H1 (cell line): Measurements from ENCODE around the gene UPK1B. TPM values are rescaled to one million over a fixed set of nuclear protein-coding genes. Genes with fewer than 3 reads are reported as not detected.

Experiments used
- EP300 ChIP-seq, 2 experiments: IDR thresholded peaks; 1 replicate in 1 of 2; 2 replicates in 1 of 2; pipeline ENCODE4 v1.6.1; 2011 to 2012; ENCODE audit warnings: low read depth in 2 of 2, low read length in 2 of 2, mild to moderate bottlenecking in 2 of 2, borderline replicate concordance in 1 of 2, inconsistent platforms in 1 of 2, moderate library complexity in 1 of 2
- RAD21 ChIP-seq, 2 experiments: IDR thresholded peaks in 1 of 2; conservative IDR thresholded peaks in 1 of 2; 2 replicates each; pipeline ENCODE4 v1.6.1; 2011; ENCODE audit warnings: low read depth in 2 of 2, low read length in 2 of 2, improper control_type of control experiment in 1 of 2, inconsistent platforms in 1 of 2, mild to moderate bottlenecking in 1 of 2, moderate library complexity in 1 of 2
- YY1 ChIP-seq: IDR thresholded peaks from 2 replicates; pipeline ENCODE4 v1.6.1; 2011; ENCODE audit warnings: low read depth, mild to moderate bottlenecking, low read length
- polyA plus RNA-seq, 7 experiments: library from polyadenylated mRNA; depleted of rRNA in 3 of 7; stranded (reverse) in 5 of 7; unstranded in 2 of 7; fragments of >200 nt in 5 of 7; fragments of 200-250 nt in 2 of 7; gene quantifications; 1 replicate in 5 of 7; 2 replicates in 1 of 7; 4 replicates in 1 of 7; pipeline versions ENCODE4 v1.2.1 to v1.2.3, GENCODE V29; 2011 to 2013; ENCODE audit warnings: missing spikeins in 2 of 7, mixed read lengths in 2 of 7
- total RNA-seq: library from RNA; stranded (reverse); fragmentation: NEBNext Ultra II Directional; extraction: Animal tissue kit (Norgen Biotek cat#: 25700); gene quantifications from 2 replicates; pipeline ENCODE4 v1.2.1, GENCODE V29; 2021
- TF ChIP-seq, protein P1 (sequence below): fragments of 300-600 bp; sonication (generic); IDR thresholded peaks from 2 replicates; pipeline ENCODE4 v1.7.1; 2012; ENCODE audit warnings: low read length, moderate library complexity, mild to moderate bottlenecking, inconsistent platforms; ENCODE audit not compliant: insufficient replicate concordance
- TF ChIP-seq, protein P2 (sequence below): IDR thresholded peaks from 2 replicates; pipeline ENCODE4 v1.6.1; 2012; ENCODE audit warnings: inconsistent platforms

The UPK1B gene
- total and polyA plus RNA-seq, 2 of the 8 experiments (the other 6 are each of a cell fraction or from before 2014, with no cell fraction given): 0.67 to 0.68 TPM

DNA sequence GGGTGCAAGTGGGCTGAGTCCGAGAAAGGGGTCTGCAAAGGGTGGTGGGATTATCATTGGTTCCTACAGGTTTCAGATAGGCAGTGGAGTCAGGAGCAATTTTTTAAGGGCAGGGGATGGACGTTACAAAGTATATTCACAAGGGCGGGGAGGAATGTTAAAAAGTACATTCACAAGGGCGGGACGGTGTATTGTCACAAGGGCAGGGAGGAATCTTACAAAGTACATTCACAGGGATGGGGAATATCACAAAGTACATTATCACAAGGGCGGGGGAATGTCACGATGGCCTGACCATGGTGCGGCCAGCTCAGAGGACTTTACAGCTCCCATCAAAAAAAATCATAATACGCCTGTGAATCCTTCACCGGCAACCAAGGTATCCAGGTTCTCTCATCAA, 48.1 kb upstream of the UPK1B start (continued):
- TF ChIP-seq, protein P1, sequence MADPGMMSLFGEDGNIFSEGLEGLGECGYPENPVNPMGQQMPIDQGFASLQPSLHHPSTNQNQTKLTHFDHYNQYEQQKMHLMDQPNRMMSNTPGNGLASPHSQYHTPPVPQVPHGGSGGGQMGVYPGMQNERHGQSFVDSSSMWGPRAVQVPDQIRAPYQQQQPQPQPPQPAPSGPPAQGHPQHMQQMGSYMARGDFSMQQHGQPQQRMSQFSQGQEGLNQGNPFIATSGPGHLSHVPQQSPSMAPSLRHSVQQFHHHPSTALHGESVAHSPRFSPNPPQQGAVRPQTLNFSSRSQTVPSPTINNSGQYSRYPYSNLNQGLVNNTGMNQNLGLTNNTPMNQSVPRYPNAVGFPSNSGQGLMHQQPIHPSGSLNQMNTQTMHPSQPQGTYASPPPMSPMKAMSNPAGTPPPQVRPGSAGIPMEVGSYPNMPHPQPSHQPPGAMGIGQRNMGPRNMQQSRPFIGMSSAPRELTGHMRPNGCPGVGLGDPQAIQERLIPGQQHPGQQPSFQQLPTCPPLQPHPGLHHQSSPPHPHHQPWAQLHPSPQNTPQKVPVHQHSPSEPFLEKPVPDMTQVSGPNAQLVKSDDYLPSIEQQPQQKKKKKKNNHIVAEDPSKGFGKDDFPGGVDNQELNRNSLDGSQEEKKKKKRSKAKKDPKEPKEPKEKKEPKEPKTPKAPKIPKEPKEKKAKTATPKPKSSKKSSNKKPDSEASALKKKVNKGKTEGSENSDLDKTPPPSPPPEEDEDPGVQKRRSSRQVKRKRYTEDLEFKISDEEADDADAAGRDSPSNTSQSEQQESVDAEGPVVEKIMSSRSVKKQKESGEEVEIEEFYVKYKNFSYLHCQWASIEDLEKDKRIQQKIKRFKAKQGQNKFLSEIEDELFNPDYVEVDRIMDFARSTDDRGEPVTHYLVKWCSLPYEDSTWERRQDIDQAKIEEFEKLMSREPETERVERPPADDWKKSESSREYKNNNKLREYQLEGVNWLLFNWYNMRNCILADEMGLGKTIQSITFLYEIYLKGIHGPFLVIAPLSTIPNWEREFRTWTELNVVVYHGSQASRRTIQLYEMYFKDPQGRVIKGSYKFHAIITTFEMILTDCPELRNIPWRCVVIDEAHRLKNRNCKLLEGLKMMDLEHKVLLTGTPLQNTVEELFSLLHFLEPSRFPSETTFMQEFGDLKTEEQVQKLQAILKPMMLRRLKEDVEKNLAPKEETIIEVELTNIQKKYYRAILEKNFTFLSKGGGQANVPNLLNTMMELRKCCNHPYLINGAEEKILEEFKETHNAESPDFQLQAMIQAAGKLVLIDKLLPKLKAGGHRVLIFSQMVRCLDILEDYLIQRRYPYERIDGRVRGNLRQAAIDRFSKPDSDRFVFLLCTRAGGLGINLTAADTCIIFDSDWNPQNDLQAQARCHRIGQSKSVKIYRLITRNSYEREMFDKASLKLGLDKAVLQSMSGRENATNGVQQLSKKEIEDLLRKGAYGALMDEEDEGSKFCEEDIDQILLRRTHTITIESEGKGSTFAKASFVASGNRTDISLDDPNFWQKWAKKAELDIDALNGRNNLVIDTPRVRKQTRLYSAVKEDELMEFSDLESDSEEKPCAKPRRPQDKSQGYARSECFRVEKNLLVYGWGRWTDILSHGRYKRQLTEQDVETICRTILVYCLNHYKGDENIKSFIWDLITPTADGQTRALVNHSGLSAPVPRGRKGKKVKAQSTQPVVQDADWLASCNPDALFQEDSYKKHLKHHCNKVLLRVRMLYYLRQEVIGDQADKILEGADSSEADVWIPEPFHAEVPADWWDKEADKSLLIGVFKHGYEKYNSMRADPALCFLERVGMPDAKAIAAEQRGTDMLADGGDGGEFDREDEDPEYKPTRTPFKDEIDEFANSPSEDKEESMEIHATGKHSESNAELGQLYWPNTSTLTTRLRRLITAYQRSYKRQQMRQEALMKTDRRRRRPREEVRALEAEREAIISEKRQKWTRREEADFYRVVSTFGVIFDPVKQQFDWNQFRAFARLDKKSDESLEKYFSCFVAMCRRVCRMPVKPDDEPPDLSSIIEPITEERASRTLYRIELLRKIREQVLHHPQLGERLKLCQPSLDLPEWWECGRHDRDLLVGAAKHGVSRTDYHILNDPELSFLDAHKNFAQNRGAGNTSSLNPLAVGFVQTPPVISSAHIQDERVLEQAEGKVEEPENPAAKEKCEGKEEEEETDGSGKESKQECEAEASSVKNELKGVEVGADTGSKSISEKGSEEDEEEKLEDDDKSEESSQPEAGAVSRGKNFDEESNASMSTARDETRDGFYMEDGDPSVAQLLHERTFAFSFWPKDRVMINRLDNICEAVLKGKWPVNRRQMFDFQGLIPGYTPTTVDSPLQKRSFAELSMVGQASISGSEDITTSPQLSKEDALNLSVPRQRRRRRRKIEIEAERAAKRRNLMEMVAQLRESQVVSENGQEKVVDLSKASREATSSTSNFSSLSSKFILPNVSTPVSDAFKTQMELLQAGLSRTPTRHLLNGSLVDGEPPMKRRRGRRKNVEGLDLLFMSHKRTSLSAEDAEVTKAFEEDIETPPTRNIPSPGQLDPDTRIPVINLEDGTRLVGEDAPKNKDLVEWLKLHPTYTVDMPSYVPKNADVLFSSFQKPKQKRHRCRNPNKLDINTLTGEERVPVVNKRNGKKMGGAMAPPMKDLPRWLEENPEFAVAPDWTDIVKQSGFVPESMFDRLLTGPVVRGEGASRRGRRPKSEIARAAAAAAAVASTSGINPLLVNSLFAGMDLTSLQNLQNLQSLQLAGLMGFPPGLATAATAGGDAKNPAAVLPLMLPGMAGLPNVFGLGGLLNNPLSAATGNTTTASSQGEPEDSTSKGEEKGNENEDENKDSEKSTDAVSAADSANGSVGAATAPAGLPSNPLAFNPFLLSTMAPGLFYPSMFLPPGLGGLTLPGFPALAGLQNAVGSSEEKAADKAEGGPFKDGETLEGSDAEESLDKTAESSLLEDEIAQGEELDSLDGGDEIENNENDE: no peak
- no peak for TF ChIP-seq YY1
- no peak for TF ChIP-seq EP300 (IDR thresholded peaks at IDR 0.05; ENCODE audit: borderline replicate concordance in 1 of 2, low read depth in 2 of 2, low read length in 2 of 2)
- TF ChIP-seq, protein P2, sequence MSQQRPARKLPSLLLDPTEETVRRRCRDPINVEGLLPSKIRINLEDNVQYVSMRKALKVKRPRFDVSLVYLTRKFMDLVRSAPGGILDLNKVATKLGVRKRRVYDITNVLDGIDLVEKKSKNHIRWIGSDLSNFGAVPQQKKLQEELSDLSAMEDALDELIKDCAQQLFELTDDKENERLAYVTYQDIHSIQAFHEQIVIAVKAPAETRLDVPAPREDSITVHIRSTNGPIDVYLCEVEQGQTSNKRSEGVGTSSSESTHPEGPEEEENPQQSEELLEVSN: no peak
- no peak for TF ChIP-seq RAD21 (IDR thresholded peaks at IDR 0.05 in 1 of 2, conservative IDR thresholded peaks at IDR 0.05 in 1 of 2; ENCODE audit: low read depth in 2 of 2, low read length in 2 of 2)
